K562 (cell line): ENCODE results near the gene TMEM147. TPM values are rescaled to one million over a fixed set of nuclear protein-coding genes. Genes with fewer than 3 reads are reported as not detected.

ENCODE experiments used
- ATAC-seq: fragments of 200-7000 bp; cut with Tn5 transposase; 3 replicates; pipeline ENCODE4 v1.9.1; 2020; ENCODE audit warnings: moderate library complexity
- BruUV-seq: library from RNA; stranded (reverse); fragments of 400-500 nt; replicated peaks from 2 replicates; lab custom pipeline; 2021; lab: Mats Ljungman, UMichigan
- CTCF ChIA-PET: fragments of 300-600 bp; formaldehyde crosslinking; extraction: SDS; loops from one replicate; lab custom pipeline; 2021; ENCODE audit warnings: low intra/inter-chr PET ratio; lab: Yijun Ruan, JAX
- POLR2A ChIA-PET: fragments of 300-600, 350-650 bp; sonication (Branson Sonifier 250); formaldehyde crosslinking; extraction: SDS; loops from one replicate; lab custom pipeline; 2021; ENCODE audit warnings: antibody characterized with exemption, inconsistent platforms; lab: Yijun Ruan, JAX
- DNase-seq, 4 experiments: peaks; one replicate each; pipeline versions ENCODE4 v3.0.0 to v3.0.0-alpha.2; 2011 to 2018; ENCODE audit warnings: low spot score in 3 of 4, mixed read lengths in 3 of 4; ENCODE audit errors: extremely low read depth in 1 of 4
- FAIRE-seq: peaks from 2 replicates; lab custom pipeline; 2011; peaks lifted over from hg19 to GRCh38; lab: Jason Lieb, UNC
- H2AFZ ChIP-seq: 2 replicates; pipeline ENCODE4 v1.6.0; 2011; ENCODE audit warnings: low read depth, low read length, control low read depth, inconsistent platforms
- H3K27ac ChIP-seq: fragments of 200-600 bp; 3 replicates; pipeline ENCODE4 v1.8.0; 2011; ENCODE audit warnings: low read depth, mild to moderate bottlenecking, control low read depth, inconsistent platforms, low read length, moderate library complexity, mixed read lengths; ENCODE audit errors: extremely low read depth
- H3K27me3 ChIP-seq, 2 experiments: fragments of 300-600 bp in 1 of 2; 2 replicates in 1 of 2; 3 replicates in 1 of 2; pipeline versions ENCODE4 v1.6.0 to v1.8.0; 2011; ENCODE audit warnings: inconsistent platforms in 2 of 2, low read length in 2 of 2, mild to moderate bottlenecking in 1 of 2, mixed read lengths in 1 of 2, moderate library complexity in 1 of 2; ENCODE audit not compliant: control insufficient read depth in 2 of 2, insufficient read depth in 2 of 2
- H3K36me3 ChIP-seq: fragments of 300-600 bp; 3 replicates; pipeline ENCODE4 v1.8.0; 2011; ENCODE audit warnings: mild to moderate bottlenecking, low read length, inconsistent platforms; ENCODE audit not compliant: control insufficient read depth, insufficient read depth
- H3K4me1 ChIP-seq, 2 experiments: fragments of 200-600 bp in 1 of 2; replicated peaks in 1 of 2; 2 replicates in 1 of 2; 3 replicates in 1 of 2; pipeline versions ENCODE4 v1.5.1 to v1.8.0; 2011; ENCODE audit warnings: inconsistent platforms in 2 of 2, low read length in 2 of 2, mild to moderate bottlenecking in 1 of 2, mixed read lengths in 1 of 2, moderate library complexity in 1 of 2; ENCODE audit not compliant: control insufficient read depth in 2 of 2, insufficient read depth in 2 of 2
- H3K4me2 ChIP-seq: 2 replicates; pipeline ENCODE4 v1.6.1; 2011; ENCODE audit warnings: low read length, control low read depth, inconsistent platforms, mixed read lengths; ENCODE audit not compliant: insufficient read depth
- H3K4me3 ChIP-seq: fragments of 200-600 bp; sonication (generic), shearing (Covaris generic); 2 replicates; pipeline ENCODE4 v1.5.1; 2016; ENCODE audit warnings: control low read depth, inconsistent platforms
- H3K79me2 ChIP-seq: fragments of 200-600 bp; 3 replicates; pipeline ENCODE4 v1.8.0; 2011; ENCODE audit warnings: low read length, inconsistent platforms; ENCODE audit not compliant: control insufficient read depth, insufficient read depth
- H3K9ac ChIP-seq, 2 experiments: 2 replicates each; pipeline versions ENCODE4 v1.6.0 to v1.6.1; 2011; ENCODE audit warnings: low read depth in 2 of 2, low read length in 2 of 2, control low read depth in 1 of 2, inconsistent platforms in 1 of 2, mild to moderate bottlenecking in 1 of 2, mixed read lengths in 1 of 2; ENCODE audit not compliant: insufficient read depth in 1 of 2
- H3K9me1 ChIP-seq: one replicate; pipeline ENCODE4 v1.6.0; 2011; ENCODE audit warnings: inconsistent platforms, mild to moderate bottlenecking, low read length, moderate library complexity; ENCODE audit not compliant: control insufficient read depth, insufficient read depth
- H3K9me3 ChIP-seq: replicated peaks from 2 replicates; pipeline ENCODE4 v1.5.1; 2011; ENCODE audit warnings: low read depth, low read length, inconsistent platforms; ENCODE audit not compliant: control insufficient read depth, insufficient read depth
- H4K20me1 ChIP-seq: replicated peaks from 2 replicates; pipeline ENCODE4 v1.6.1; 2011; ENCODE audit warnings: low read length, inconsistent platforms, mixed read lengths; ENCODE audit not compliant: control insufficient read depth, insufficient read depth
- CEBPG ChIP-seq, 3 experiments: fragments of 200-800 bp in 1 of 3; sonication (Bioruptor generic) in 1 of 3; sonication (generic) in 1 of 3; formaldehyde crosslinking in 1 of 3; IDR thresholded peaks in 2 of 3; conservative IDR thresholded peaks in 1 of 3; 2 replicates each; pipeline versions ENCODE4 v1.6.1 to v1.8.0; 2016 to 2022; ENCODE audit warnings: missing compliant biosample characterization in 2 of 3, missing genetic modification characterization in 2 of 3, mild to moderate bottlenecking in 1 of 3, missing genetic modification reagents in 1 of 3
- DEAF1 ChIP-seq: fragments of 450-650 bp; formaldehyde crosslinking; IDR thresholded peaks from 2 replicates; pipeline ENCODE4 v1.4.0; 2020; ENCODE audit warnings: mild to moderate bottlenecking, moderate library complexity
- KAT7 ChIP-seq: sonication (generic); formaldehyde crosslinking; IDR thresholded peaks from 2 replicates; pipeline ENCODE4 v1.8.0; 2022; ENCODE audit warnings: missing genetic modification reagents, mild to moderate bottlenecking, borderline replicate concordance
- PRDM10 ChIP-seq: fragments of 450-650 bp; IDR thresholded peaks from 2 replicates; pipeline ENCODE4 v1.6.1; 2018; ENCODE audit not compliant: partially characterized antibody
- RBM25 ChIP-seq: fragments of 200-400 bp; formaldehyde crosslinking; IDR thresholded peaks from 2 replicates; pipeline ENCODE4 v1.6.1; 2018; ENCODE audit warnings: low read length, low read depth, moderate library complexity; ENCODE audit not compliant: severe bottlenecking
- SMARCB1 ChIP-seq: IDR thresholded peaks from 2 replicates; pipeline ENCODE4 v1.6.1; 2011; ENCODE audit warnings: improper control_type of control experiment, low read depth; ENCODE audit not compliant: insufficient read length
- U2AF1 ChIP-seq: fragments of 200-400 bp; formaldehyde crosslinking; optimal IDR thresholded peaks from 2 replicates; pipeline ENCODE3; 2017; ENCODE audit warnings: mild to moderate bottlenecking, low read depth, low read length, moderate library complexity
- ZKSCAN8 ChIP-seq: fragments of 200-800 bp; sonication (Bioruptor generic); IDR thresholded peaks from 2 replicates; pipeline ENCODE4 v1.6.1; 2016; ENCODE audit warnings: missing genetic modification characterization, missing compliant biosample characterization
- ZNF165 ChIP-seq: fragments of 250-450 bp; sonication (Bioruptor Pico); IDR thresholded peaks from 2 replicates; pipeline ENCODE4 v1.4.0; 2020; ENCODE audit warnings: borderline replicate concordance
- ZNF592 ChIP-seq: fragments of 450-650 bp; IDR thresholded peaks from 2 replicates; pipeline ENCODE4 v1.6.1; 2017; ENCODE audit warnings: antibody characterized with exemption, mild to moderate bottlenecking
- WGBS: fragments of 100-300 bp; shearing (Covaris generic); methylation state at CpG from one replicate; pipeline ENCODE4 v1.1.6; 2016; ENCODE audit warnings: low coverage, mixed read lengths; ENCODE audit not compliant: insufficient coverage; ENCODE audit errors: missing lambda C conversion rate; 5-methylcytosine and 5-hydroxymethylcytosine counted together
- in situ Hi-C: fragments of 300-500 bp; cut with MboI; formaldehyde crosslinking; loops from 4 replicates; pipeline ENCODE4 v1.15.0; 2018; ENCODE audit warnings: inconsistent platforms, mixed read lengths
- intact Hi-C: fragments of 100-400 bp; cut with micrococcal nuclease; formaldehyde crosslinking; loops from 2 replicates; pipeline ENCODE4 v1.14.2; 2022
- polyA plus RNA-seq, 8 experiments: library from polyadenylated mRNA; depleted of rRNA in 4 of 8; stranded (reverse) in 5 of 8; unstranded in 3 of 8; fragments of >200 nt; fragmentation: Nextera tagmentation in 2 of 8; fragmentation: Illumina TruSeq in 1 of 8; extraction: Ambion mirVana in 2 of 8; extraction: Trizol in 1 of 8; gene quantifications; 2 replicates each; pipeline versions ENCODE4 v1.2.1 to v1.2.3, GENCODE V29; 2011 to 2014; ENCODE audit warnings: inconsistent platforms in 1 of 8, missing spikeins in 1 of 8
- total RNA-seq, 7 experiments: library from RNA; depleted of rRNA in 6 of 7; stranded (reverse); fragments of >200 nt in 6 of 7; fragmentation: Illumina TruSeq in 2 of 7; extraction: Trizol in 2 of 7; gene quantifications; 2 replicates each; pipeline versions ENCODE4 v1.2.1 to v1.2.3, GENCODE V29; 2011 to 2021; ENCODE audit warnings: low replicate concordance in 1 of 7

TMEM147 gene
- total and polyA plus RNA-seq, 9 of the 15 experiments (the other 6 are each of a cell fraction or from before 2014, with no cell fraction given), result 73.8 to 194 (median 142) TPM

GRCh38 chr19:35544110-35544802 is 1.2 kb upstream of the TMEM147 start:
- Histone ChIP-seq H3K4me1 (peaks cover 16 to 39% of the 10 kb centered on the region in 2 experiments; a peak in 4 of 5 replicates), H3K27ac (peak overlapping the region; percentile 90), H3K9me3 (no peaks in the 10 kb centered on the region), H3K4me3 (peak overlapping the region; percentile 96), H3K4me2 (peak overlapping the region; percentile 100), H3K9ac (peak overlapping the region; percentile 93; a peak in 3 of 4 replicates), H3K27me3 (no peaks in the 10 kb centered on the region), H3K9me1 (peaks cover 7% of the 10 kb centered on the region), H3K79me2 (peaks cover 36% of the 10 kb centered on the region), H3K36me3 (peaks cover 50% of the 10 kb centered on the region; the same call in 2 of the 3 replicates), H2AFZ (peak overlapping the region; percentile 97), H4K20me1 (peaks cover 4% of the 10 kb centered on the region)
- DNase-seq, result peak in 1 of 4 experiments; percentile 23
- no TSS peak for BruUV-seq
- ATAC-seq, result peak; percentile 27
- FAIRE-seq, result no peak
- WGBS, result 8% methylated on average over 3 of the region's 3 CpGs
- in situ Hi-C loops, result no loop called here
- ChIA-PET POLR2A (interaction anchor here (0.6 to 0.7 kb wide), 2 partner anchors 94 to 377 kb away, joined by 3 read pairs; no protein-coding TSS in a partner anchor), CTCF (no interaction called here)
- intact Hi-C loops, result no loop called here
- TF ChIP-seq CEBPG (CRISPR knock-in tag; IDR thresholded peaks at IDR 0.05) (peak; percentile 45; the same call in 1 of the 2 replicates), CEBPG (tag; conservative IDR thresholded peaks at IDR 0.05 in 1 of 2, IDR thresholded peaks at IDR 0.05 in 1 of 2) (peak in 1 of 2 experiments; percentile 62; a peak in 2 of 4 replicates), SMARCB1 (no peak), ZNF592 (no peak), KAT7 (CRISPR knock-in tag) (no peak), RBM25 (no peak), U2AF1 (no peak), ZNF165 (no peak), PRDM10 (peak; percentile 12), ZKSCAN8 (CRISPR knock-in tag) (peak; percentile 92), DEAF1 (CRISPR knock-in tag) (no peak)
